Endothelial cell of umbilical vein (primary cell): ENCODE measurements around the gene MAGOHB. TPM values are rescaled to one million over a fixed set of nuclear protein-coding genes. Genes with fewer than 3 reads are reported as not detected.

Experiments
- BruUV-seq: library from RNA; stranded (reverse); fragments of 400-500 nt; replicated peaks from 2 replicates; lab custom pipeline; 2021; lab: Mats Ljungman, UMichigan
- CTCF ChIA-PET: fragments of 300-600, 350-600 bp; sonication (Branson Sonifier 250); formaldehyde crosslinking; loops from one replicate; lab custom pipeline; 2021; ENCODE audit warnings: antibody characterized with exemption, inconsistent platforms; lab: Charles Lee
- POLR2A ChIA-PET: fragments of 300-600, 350-600 bp; sonication (Branson Sonifier 250); formaldehyde crosslinking; loops from one replicate; lab custom pipeline; 2021; ENCODE audit warnings: antibody characterized with exemption, inconsistent platforms; lab: Charles Lee
- DNase-seq: peaks from one replicate; pipeline ENCODE4 v3.0.0-alpha.2; 2011; ENCODE audit warnings: low read depth, low spot score
- FAIRE-seq: peaks from 2 replicates; lab custom pipeline; 2011; peaks lifted over from hg19 to GRCh38; lab: Jason Lieb, UNC
- H2AFZ ChIP-seq: 2 replicates; pipeline ENCODE4 v1.6.0; 2012; ENCODE audit warnings: low read depth, low read length, control low read depth, inconsistent platforms
- H3K27ac ChIP-seq: 2 replicates; pipeline ENCODE4 v1.5.1; 2011; ENCODE audit warnings: low read depth, mild to moderate bottlenecking, control low read depth, low read length, moderate library complexity; ENCODE audit not compliant: insufficient read depth
- H3K27me3 ChIP-seq, 2 experiments: 2 replicates each; pipeline versions ENCODE4 v1.6.0 to v1.6.1; 2011; ENCODE audit warnings: low read length in 2 of 2, mixed read lengths in 1 of 2; ENCODE audit not compliant: control insufficient read depth in 2 of 2, insufficient read depth in 2 of 2
- H3K36me3 ChIP-seq, 2 experiments: 2 replicates in 1 of 2; 3 replicates in 1 of 2; pipeline ENCODE4 v1.5.1; 2011; ENCODE audit warnings: low read length in 2 of 2, mild to moderate bottlenecking in 1 of 2, moderate library complexity in 1 of 2; ENCODE audit not compliant: control insufficient read depth in 2 of 2, insufficient read depth in 2 of 2; ENCODE audit errors: extremely low read depth in 1 of 2
- H3K4me1 ChIP-seq: 3 replicates; pipeline ENCODE4 v1.5.1; 2011; ENCODE audit warnings: mild to moderate bottlenecking, low read length; ENCODE audit not compliant: control insufficient read depth, insufficient read depth; ENCODE audit errors: extremely low read depth
- H3K4me2 ChIP-seq: 2 replicates; pipeline ENCODE4 v1.6.1; 2011; ENCODE audit warnings: low read length, control low read depth, mixed read lengths; ENCODE audit not compliant: insufficient read depth
- H3K4me3 ChIP-seq, 3 experiments: fragments of 200-600 bp in 1 of 3; sonication (generic), shearing (Covaris generic) in 1 of 3; replicated peaks in 1 of 3; 2 replicates each; pipeline ENCODE4 v1.5.1; 2011 to 2016; ENCODE audit warnings: control low read depth in 3 of 3, low read length in 3 of 3, mild to moderate bottlenecking in 2 of 3, inconsistent platforms in 1 of 3, low read depth in 1 of 3, moderate library complexity in 1 of 3; ENCODE audit not compliant: insufficient read depth in 1 of 3
- H3K79me2 ChIP-seq: 2 replicates; pipeline ENCODE4 v1.6.0; 2012; ENCODE audit warnings: low read length, inconsistent platforms; ENCODE audit not compliant: control insufficient read depth, insufficient read depth
- H3K9ac ChIP-seq: replicated peaks from 2 replicates; pipeline ENCODE3; 2011; ENCODE audit warnings: low read length, control low read depth; ENCODE audit not compliant: insufficient read depth; ENCODE audit errors: extremely low read depth
- H3K9me1 ChIP-seq: replicated peaks from 3 replicates; pipeline ENCODE4 v1.6.0; 2011; ENCODE audit warnings: mild to moderate bottlenecking, low read length; ENCODE audit not compliant: control insufficient read depth, insufficient read depth; ENCODE audit errors: extremely low read depth
- H3K9me3 ChIP-seq: replicated peaks from 2 replicates; pipeline ENCODE4 v1.5.1; 2012; ENCODE audit warnings: low read length, inconsistent platforms; ENCODE audit not compliant: control insufficient read depth, insufficient read depth
- H4K20me1 ChIP-seq: replicated peaks from 2 replicates; pipeline ENCODE3; 2011; ENCODE audit warnings: mild to moderate bottlenecking, low read length; ENCODE audit not compliant: control insufficient read depth, insufficient read depth; ENCODE audit errors: extremely low read depth
- EZH2 ChIP-seq: IDR thresholded peaks from 2 replicates; pipeline ENCODE4 v1.6.1; 2012; ENCODE audit warnings: borderline replicate concordance, low read depth, mild to moderate bottlenecking, moderate library complexity, low read length, inconsistent platforms; ENCODE audit not compliant: severe bottlenecking
- FOS ChIP-seq: IDR thresholded peaks from 2 replicates; pipeline ENCODE4 v1.6.1; 2011; ENCODE audit warnings: mild to moderate bottlenecking, low read length, moderate library complexity, borderline replicate concordance; ENCODE audit not compliant: insufficient read depth
- GATA2 ChIP-seq: IDR thresholded peaks from 2 replicates; pipeline ENCODE4 v1.7.0; 2011; ENCODE audit warnings: low read depth, mild to moderate bottlenecking, moderate library complexity, mixed read lengths, low read length; ENCODE audit not compliant: insufficient read length, insufficient read depth
- JUN ChIP-seq: IDR thresholded peaks from 2 replicates; pipeline ENCODE4 v1.6.1; 2011; ENCODE audit warnings: borderline replicate concordance, low read depth; ENCODE audit not compliant: insufficient read length, insufficient read depth
- MYC ChIP-seq: IDR thresholded peaks from one replicate; pipeline ENCODE4 v1.6.1; 2011; ENCODE audit warnings: mild to moderate bottlenecking, low read depth, low read length
- POLR2A ChIP-seq: IDR thresholded peaks from 2 replicates; pipeline ENCODE4 v1.6.1; 2012; ENCODE audit warnings: low read depth, mild to moderate bottlenecking, control low read depth, low read length
- POLR2AphosphoS5 ChIP-seq: IDR thresholded peaks from 2 replicates; pipeline ENCODE4 v1.6.1; 2012; ENCODE audit warnings: low read depth, mild to moderate bottlenecking, control low read depth, low read length, moderate library complexity; ENCODE audit not compliant: insufficient read depth
- dilution Hi-C: fragments of 300-500 bp; cut with MboI; formaldehyde crosslinking; loops from one replicate; pipeline ENCODE4 v1.15.0; 2019; ENCODE audit warnings: low sequenced_read_pairs; ENCODE audit not compliant: extremely low pct_ligation_motif_present
- intact Hi-C: fragments of 100-400 bp; cut with micrococcal nuclease; formaldehyde crosslinking; loops from one replicate; pipeline ENCODE4 v1.10.0; 2022
- polyA plus RNA-seq, 4 experiments: library from polyadenylated mRNA; depleted of rRNA in 3 of 4; stranded (reverse) in 3 of 4; unstranded in 1 of 4; fragments of >200 nt; gene quantifications; 2 replicates each; pipeline versions ENCODE4 v1.2.1 to v1.2.3, GENCODE V29; 2011 to 2012; ENCODE audit warnings: missing spikeins in 1 of 4
- total RNA-seq: library from RNA; stranded (reverse); gene quantifications from 2 replicates; pipeline ENCODE4 v1.2.3, GENCODE V29; 2021
- TF ChIP-seq, protein P1 (sequence below), 2 donors: IDR thresholded peaks; 1 replicate in 1 of 2; 2 replicates in 1 of 2; pipeline ENCODE4 v1.5.1; 2011; ENCODE audit warnings: low read length in 2 of 2, mild to moderate bottlenecking in 2 of 2, moderate library complexity in 2 of 2, control low read depth in 1 of 2, inconsistent platforms in 1 of 2, low read depth in 1 of 2; ENCODE audit not compliant: insufficient read depth in 1 of 2; ENCODE audit errors: extremely low read depth in 1 of 2
- TF ChIP-seq, protein P2 (sequence below): IDR thresholded peaks from 2 replicates; pipeline ENCODE4 v1.6.1; 2011; ENCODE audit not compliant: insufficient read depth, insufficient read length

The MAGOHB gene
- total and polyA plus RNA-seq, 2 donors (not counting 3 experiments of a cell fraction or from before 2014, with no cell fraction given), result 8.9 to 48.3 TPM

DNA sequence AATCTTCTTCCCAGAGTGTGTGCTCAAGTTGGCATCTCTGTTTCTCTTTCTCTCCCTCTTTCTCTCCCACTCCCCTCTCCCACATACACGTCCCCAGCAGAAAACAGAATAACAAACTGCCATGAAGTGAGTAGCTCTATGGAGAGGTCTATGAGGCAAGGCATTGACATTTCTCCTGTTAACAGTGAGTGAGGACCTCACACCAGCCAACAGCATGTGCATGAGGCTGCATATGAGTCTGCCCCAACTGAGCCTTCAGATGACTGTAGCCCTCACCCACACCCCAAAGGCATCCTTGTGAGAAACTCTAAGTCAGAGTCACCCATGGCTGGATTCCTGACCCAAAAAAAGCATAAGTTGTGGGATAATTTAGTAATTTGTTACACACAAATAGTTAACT is 50.4 kb downstream of the MAGOHB start:
- no peaks in the 10 kb centered on the region for H3K9me1 ChIP-seq
- H3K4me1 ChIP-seq, result no peaks in the 10 kb centered on the region
- no peak overlapping the region for H3K9ac ChIP-seq
- FAIRE-seq, result no peak
- ChIA-PET CTCF (interaction anchor here (0.9 to 3.1 kb wide), 12 partner anchors 15 to 410 kb away, joined by 3 to 21 read pairs (median 5); no protein-coding TSS in a partner anchor), POLR2A (no interaction called here)
- H2AFZ ChIP-seq, result no peak overlapping the region
- no TSS peak for BruUV-seq
- intact Hi-C loops (loop anchor here (2.0 to 10.0 kb wide), 3 partner anchors 188 to 808 kb away; partner anchors contain the start of gene CLEC9A), dilution Hi-C loops (no loop called here)
- H3K79me2 ChIP-seq, result no peaks in the 10 kb centered on the region
- DNase-seq, result no peak
- no peaks in the 10 kb centered on the region for H4K20me1 ChIP-seq
- no peak overlapping the region for H3K4me2 ChIP-seq
- H3K27me3 ChIP-seq, result no peaks in the 10 kb centered on the region
- TF ChIP-seq GATA2, result no peak
- TF ChIP-seq, protein P1, sequence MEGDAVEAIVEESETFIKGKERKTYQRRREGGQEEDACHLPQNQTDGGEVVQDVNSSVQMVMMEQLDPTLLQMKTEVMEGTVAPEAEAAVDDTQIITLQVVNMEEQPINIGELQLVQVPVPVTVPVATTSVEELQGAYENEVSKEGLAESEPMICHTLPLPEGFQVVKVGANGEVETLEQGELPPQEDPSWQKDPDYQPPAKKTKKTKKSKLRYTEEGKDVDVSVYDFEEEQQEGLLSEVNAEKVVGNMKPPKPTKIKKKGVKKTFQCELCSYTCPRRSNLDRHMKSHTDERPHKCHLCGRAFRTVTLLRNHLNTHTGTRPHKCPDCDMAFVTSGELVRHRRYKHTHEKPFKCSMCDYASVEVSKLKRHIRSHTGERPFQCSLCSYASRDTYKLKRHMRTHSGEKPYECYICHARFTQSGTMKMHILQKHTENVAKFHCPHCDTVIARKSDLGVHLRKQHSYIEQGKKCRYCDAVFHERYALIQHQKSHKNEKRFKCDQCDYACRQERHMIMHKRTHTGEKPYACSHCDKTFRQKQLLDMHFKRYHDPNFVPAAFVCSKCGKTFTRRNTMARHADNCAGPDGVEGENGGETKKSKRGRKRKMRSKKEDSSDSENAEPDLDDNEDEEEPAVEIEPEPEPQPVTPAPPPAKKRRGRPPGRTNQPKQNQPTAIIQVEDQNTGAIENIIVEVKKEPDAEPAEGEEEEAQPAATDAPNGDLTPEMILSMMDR (IDR thresholded peaks at IDR 0.05; ENCODE audit: extremely low read depth in 1 of 2, insufficient read depth in 1 of 2, low read depth in 1 of 2, low read length in 2 of 2), result no peak
- TF ChIP-seq EZH2, result no peak
- TF ChIP-seq POLR2A, result no peak
- TF ChIP-seq FOS, result no peak
- no peak for TF ChIP-seq JUN
- TF ChIP-seq, protein P2, sequence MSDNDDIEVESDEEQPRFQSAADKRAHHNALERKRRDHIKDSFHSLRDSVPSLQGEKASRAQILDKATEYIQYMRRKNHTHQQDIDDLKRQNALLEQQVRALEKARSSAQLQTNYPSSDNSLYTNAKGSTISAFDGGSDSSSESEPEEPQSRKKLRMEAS, result no peak
- no peak for TF ChIP-seq MYC
- no peak for TF ChIP-seq POLR2AphosphoS5
- H3K4me3 ChIP-seq, result no peak overlapping the region
- no peaks in the 10 kb centered on the region for H3K9me3 ChIP-seq
- no peak overlapping the region for H3K27ac ChIP-seq
- no peaks in the 10 kb centered on the region for H3K36me3 ChIP-seq
